SK-N-MC (cell line): ENCODE results near the gene SERP2.

Source experiments
- EZH2 ChIP-seq: fragments of 200-600 bp; sonication (generic); IDR thresholded peaks from one replicate; pipeline ENCODE4 v1.6.1; 2017; ENCODE audit warnings: antibody characterized with exemption
- FOXP2 ChIP-seq: optimal IDR thresholded peaks from 2 replicates; pipeline ENCODE3; 2011; ENCODE audit warnings: mild to moderate bottlenecking, moderate library complexity; ENCODE audit not compliant: insufficient read depth; ENCODE audit errors: extremely low read length, control extremely low read depth
- POLR2AphosphoS5 ChIP-seq: IDR thresholded peaks from 2 replicates; pipeline ENCODE4 v1.6.1; 2012; ENCODE audit warnings: mild to moderate bottlenecking, low read depth, low read length, borderline replicate concordance

DNA sequence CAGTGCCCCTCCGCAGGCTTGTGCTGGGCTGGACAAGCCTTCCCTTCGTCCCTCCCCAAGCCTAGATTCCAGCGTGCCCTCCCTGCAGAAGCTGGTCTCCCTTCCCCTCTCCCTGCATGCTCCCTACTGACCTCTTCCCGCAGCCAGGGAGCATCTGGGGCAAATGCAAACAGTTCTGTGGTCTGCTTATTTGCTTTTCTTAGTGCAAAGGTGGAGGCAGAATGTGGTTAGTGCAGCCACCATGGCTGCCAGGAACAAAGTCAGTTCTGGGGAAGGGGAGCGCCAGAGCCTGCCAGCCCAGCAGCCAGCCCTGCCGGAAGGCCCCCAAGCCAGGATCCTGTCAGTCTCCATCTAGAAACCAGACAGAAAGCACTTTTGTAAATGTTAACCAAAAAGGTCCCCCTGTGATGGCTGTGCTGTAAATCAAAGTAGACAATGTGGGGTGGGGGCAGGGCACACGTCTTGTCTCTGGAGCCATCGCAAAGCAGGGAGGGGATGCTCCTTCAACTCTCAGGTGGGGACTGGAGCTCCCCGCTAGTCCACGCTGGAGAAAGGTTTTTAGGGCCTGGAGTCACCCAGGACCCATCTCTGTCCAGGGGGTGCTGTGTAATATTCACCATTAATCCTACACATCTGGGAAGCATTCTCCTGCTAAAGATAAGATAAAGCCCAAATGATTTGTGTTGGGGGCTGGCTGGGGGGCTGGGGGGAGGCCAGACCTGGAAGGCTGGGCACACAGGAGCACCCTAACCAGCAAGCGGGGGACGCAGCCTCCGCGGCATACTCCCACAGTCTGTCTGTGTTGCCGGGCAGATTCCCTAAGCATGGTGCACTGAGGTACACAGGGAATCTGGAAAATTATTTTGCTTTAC is 30.9 kb downstream of the SERP2 start:
- TF ChIP-seq EZH2 (no peak), POLR2AphosphoS5 (no peak), FOXP2 (no peak)
